CD4-positive, alpha-beta T cell (primary cell): ENCODE results near the gene CROCC2. TPM values are rescaled to one million over a fixed set of nuclear protein-coding genes. Genes with fewer than 3 reads are reported as not detected.

Source experiments
- ATAC-seq: fragments of 200-7000 bp; cut with Tn5 transposase; one replicate; pipeline ENCODE4 v1.10.0; 2022; ENCODE audit warnings: mild to moderate bottlenecking; ENCODE audit not compliant: poor library complexity
- CTCF ChIA-PET: fragments of 350-600 bp; sonication (Branson Sonifier 250); formaldehyde crosslinking; loops from one replicate; lab custom pipeline; 2021; ENCODE audit warnings: antibody characterized with exemption, inconsistent platforms; lab: Charles Lee
- POLR2A ChIA-PET: fragments of 350-600 bp; sonication (Branson Sonifier 250); formaldehyde crosslinking; loops from one replicate; lab custom pipeline; 2021; ENCODE audit warnings: antibody characterized with exemption, inconsistent platforms; lab: Charles Lee
- DNase-seq, 14 experiments: peaks; one replicate each; pipeline ENCODE4 v3.0.0-alpha.2; 2013 to 2020; ENCODE audit warnings: mixed read lengths in 2 of 14
- H3K27ac ChIP-seq, 2 donors: one replicate each; pipeline versions ENCODE4 v1.5.1 to v1.7.0; 2013; ENCODE audit warnings: low read length in 2 of 2, low read depth in 1 of 2, mild to moderate bottlenecking in 1 of 2
- H3K27me3 ChIP-seq, 2 experiments: 1 replicate in 1 of 2; 2 replicates in 1 of 2; pipeline versions ENCODE4 v1.6.1 to v1.7.0; 2013; ENCODE audit warnings: low read length in 2 of 2, control low read depth in 1 of 2, mild to moderate bottlenecking in 1 of 2, moderate library complexity in 1 of 2; ENCODE audit not compliant: insufficient read depth in 2 of 2, control insufficient read depth in 1 of 2
- H3K36me3 ChIP-seq: one replicate; pipeline ENCODE4 v1.6.1; 2013; ENCODE audit warnings: low read length, control low read depth; ENCODE audit not compliant: insufficient read depth
- H3K4me1 ChIP-seq: one replicate; pipeline ENCODE4 v1.6.1; 2013; ENCODE audit warnings: low read length, control low read depth; ENCODE audit not compliant: insufficient read depth
- H3K4me3 ChIP-seq: one replicate; pipeline ENCODE4 v1.5.1; 2013; ENCODE audit warnings: mild to moderate bottlenecking, low read length, moderate library complexity
- H3K9me3 ChIP-seq, 2 experiments: 1 replicate in 1 of 2; 2 replicates in 1 of 2; pipeline versions ENCODE4 v1.6.1 to v1.7.0; 2013; ENCODE audit warnings: low read length in 2 of 2, mild to moderate bottlenecking in 2 of 2, control low read depth in 1 of 2, moderate library complexity in 1 of 2; ENCODE audit not compliant: control insufficient read depth in 1 of 2, insufficient read depth in 1 of 2
- H3K27ac Mint-ChIP-seq: one replicate; pipeline ENCODE4 v1.8.0; 2020; ENCODE audit warnings: mixed read lengths
- H3K27me3 Mint-ChIP-seq: one replicate; pipeline ENCODE4 v1.8.0; 2021; ENCODE audit warnings: mixed read lengths
- H3K36me3 Mint-ChIP-seq: one replicate; pipeline ENCODE4 v1.8.0; 2021; ENCODE audit warnings: low read depth, mixed read lengths
- H3K4me1 Mint-ChIP-seq: one replicate; pipeline ENCODE4 v1.8.0; 2021; ENCODE audit warnings: low read depth, mixed read lengths
- H3K4me3 Mint-ChIP-seq: one replicate; pipeline ENCODE4 v1.8.0; 2020; ENCODE audit warnings: mild to moderate bottlenecking, mixed read lengths
- H3K9me3 Mint-ChIP-seq: one replicate; pipeline ENCODE4 v1.8.0; 2020; ENCODE audit warnings: mixed read lengths
- CTCF ChIP-seq: fragments of 200-600 bp; IDR thresholded peaks from one replicate; pipeline ENCODE4 v1.8.0; 2022; ENCODE audit warnings: antibody characterized with exemption, mild to moderate bottlenecking
- intact Hi-C, 2 experiments: fragments of 100-400 bp; cut with DNase I in 1 of 2; cut with micrococcal nuclease in 1 of 2; formaldehyde crosslinking; loops; one replicate each; pipeline versions ENCODE4 v1.15.1 to v1.9.0; 2023 to 2025; cut with DNase I, micrococcal nuclease
- total RNA-seq, 174 experiments: library from RNA in 2 of 174; stranded (reverse) in 2 of 174; gene quantifications; one replicate each; pipeline ENCODE4 v1.2.3 and lab custom pipeline; 2021 to 2026

Gene CROCC2
- total RNA-seq, 2 experiments from 2014 or later, result not detected

DNA sequence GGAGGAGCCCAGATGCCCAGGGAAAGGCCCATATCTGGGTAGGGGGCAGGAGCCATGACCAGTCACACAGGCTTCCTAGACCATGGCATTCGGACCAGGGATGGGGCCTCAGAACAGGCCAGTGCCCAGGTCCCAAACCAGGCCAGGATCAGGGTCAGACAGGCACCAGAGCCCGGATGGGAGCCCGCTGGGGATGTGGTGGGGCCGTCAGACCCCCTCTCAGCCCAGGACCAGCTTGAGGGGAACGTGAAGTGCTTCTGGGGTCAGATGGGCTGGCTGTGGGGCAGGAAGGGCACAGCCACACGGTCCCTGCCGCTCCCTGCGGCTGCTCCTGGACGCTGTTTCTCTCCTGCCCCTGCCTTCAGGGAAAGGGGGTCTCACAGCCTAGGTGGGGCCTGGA, 131.4 kb downstream of the CROCC2 start:
- ChIA-PET CTCF (no interaction called here), POLR2A (interaction anchor here (1.2 kb wide), 1 partner anchor 113 kb away, joined by 4 read pairs; the partner anchor contains the start of genes PASK and PPP1R7)
- Histone ChIP-seq H3K4me3 (peak overlapping the region; percentile 67), H3K9me3 (no peaks in the 10 kb centered on the region), H3K4me1 (peaks cover 37% of the 10 kb centered on the region), H3K27me3 (no peaks in the 10 kb centered on the region), H3K27ac (no peak overlapping the region), H3K36me3 (no peaks in the 10 kb centered on the region)
- H3K27ac Mint-ChIP-seq, result peak overlapping the region; percentile 92
- ATAC-seq (no peak), DNase-seq (no peak)
- H3K9me3 Mint-ChIP-seq, result no peaks in the 10 kb centered on the region
- H3K27me3 Mint-ChIP-seq, result peaks cover 5% of the 10 kb centered on the region
- intact Hi-C loops, result loop anchor here in 1 of 2 experiments (10.0 kb wide), 1 partner anchor 67 kb away; the partner anchor contains the start of gene MTERF4
- TF ChIP-seq CTCF, result no peak
- H3K36me3 Mint-ChIP-seq, result peaks cover 7% of the 10 kb centered on the region
- H3K4me1 Mint-ChIP-seq, result peaks cover 19% of the 10 kb centered on the region
- peak overlapping the region; percentile 93 for H3K4me3 Mint-ChIP-seq

DNA sequence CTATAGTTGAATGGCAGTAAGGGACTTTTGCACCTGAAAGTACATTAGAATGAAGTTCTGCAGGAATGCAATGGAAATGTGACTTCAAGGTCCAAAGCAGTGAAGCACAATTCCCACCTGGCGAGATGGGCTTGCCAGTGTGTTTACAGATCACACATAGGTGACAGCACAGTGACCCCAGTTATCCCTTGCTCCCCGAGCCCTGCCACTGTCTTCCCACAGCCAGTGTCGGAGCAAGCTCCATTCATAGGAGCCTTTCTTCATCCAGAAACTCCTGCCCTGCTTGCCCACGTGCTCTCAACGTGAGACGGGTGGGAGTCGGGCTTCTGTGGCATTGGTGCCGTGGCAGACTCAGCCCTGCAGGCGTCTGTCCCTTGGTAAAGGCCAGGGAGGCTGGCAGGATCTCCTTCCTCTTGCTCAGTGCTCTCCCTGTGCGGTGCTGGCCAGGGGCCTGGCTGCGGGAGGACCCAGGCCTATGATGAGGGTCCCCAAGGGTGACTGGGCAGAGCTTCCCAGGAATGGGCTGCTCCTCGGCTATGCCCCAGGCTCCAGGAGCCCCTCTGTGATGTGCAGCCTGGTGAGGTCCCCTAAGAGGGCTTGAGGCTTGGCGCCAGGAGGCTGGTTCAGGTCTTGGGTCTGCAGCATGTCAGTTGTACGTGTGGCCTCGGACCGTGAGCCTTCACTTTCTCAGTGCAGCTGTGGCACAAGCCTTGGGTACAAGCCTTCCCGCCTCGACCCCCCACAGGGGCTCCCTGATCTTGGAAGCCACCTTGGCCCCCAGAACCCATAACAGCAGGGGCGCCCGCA, 132.4 kb downstream of the CROCC2 start:
- ChIA-PET POLR2A (interaction anchor here (0.9 to 1.2 kb wide), 2 partner anchors 111 to 277 kb away, joined by 3 to 4 read pairs; partner anchors contain the start of genes HDLBP, PASK and PPP1R7), CTCF (no interaction called here)
- peak overlapping the region; percentile 93 for H3K4me3 Mint-ChIP-seq
- no peak for ATAC-seq
- Histone ChIP-seq H3K27me3 (no peaks in the 10 kb centered on the region), H3K9me3 (no peaks in the 10 kb centered on the region), H3K36me3 (no peaks in the 10 kb centered on the region), H3K4me3 (no peak overlapping the region), H3K4me1 (peaks cover 37% of the 10 kb centered on the region), H3K27ac (no peak overlapping the region)
- peak overlapping the region; percentile 92 for H3K27ac Mint-ChIP-seq
- H3K27me3 Mint-ChIP-seq, result peaks cover 5% of the 10 kb centered on the region
- intact Hi-C loops, result loop anchor here in 1 of 2 experiments (10.0 kb wide), 1 partner anchor 66 kb away; the partner anchor contains the start of gene MTERF4
- DNase-seq, result no peak
- H3K36me3 Mint-ChIP-seq, result peaks cover 7% of the 10 kb centered on the region
- TF ChIP-seq CTCF, result no peak
- peaks cover 19% of the 10 kb centered on the region for H3K4me1 Mint-ChIP-seq
- H3K9me3 Mint-ChIP-seq, result no peaks in the 10 kb centered on the region

GRCh38 chr2:241039416-241039815, 133.3 kb downstream of the CROCC2 start:
- TF ChIP-seq CTCF, result no peak
- ChIA-PET POLR2A (interaction anchor here (0.9 kb wide), 1 partner anchor 276 kb away, joined by 3 read pairs; the partner anchor contains the start of gene HDLBP), CTCF (no interaction called here)
- H3K27ac ChIP-seq, result no peak overlapping the region
- Mint-ChIP-seq H3K27me3 (peaks cover 5% of the 10 kb centered on the region), H3K9me3 (no peaks in the 10 kb centered on the region), H3K4me1 (peaks cover 19% of the 10 kb centered on the region), H3K27ac (peak overlapping the region; percentile 36), H3K36me3 (peaks cover 7% of the 10 kb centered on the region), H3K4me3 (peak overlapping the region; percentile 30)
- ATAC-seq (no peak), DNase-seq (no peak)
- H3K27me3 ChIP-seq, result no peaks in the 10 kb centered on the region
- intact Hi-C loops, result loop anchor here in 1 of 2 experiments (10.0 kb wide), 1 partner anchor 65 kb away; the partner anchor contains the start of gene MTERF4
- no peaks in the 10 kb centered on the region for H3K36me3 ChIP-seq
- peaks cover 37% of the 10 kb centered on the region for H3K4me1 ChIP-seq
- H3K9me3 ChIP-seq, result no peaks in the 10 kb centered on the region
- no peak overlapping the region for H3K4me3 ChIP-seq
